Liver (tissue), 3 donors: ENCODE data around the gene DNAH3.

ENCODE experiments used
- CTCF ChIP-seq: fragments of 150-350 bp; IDR thresholded peaks from 2 replicates; pipeline ENCODE4 v1.5.1; 2017; ENCODE audit warnings: improper control_type of control experiment, low read depth, low read length; ENCODE audit not compliant: missing input control
- FOXA1 ChIP-seq: IDR thresholded peaks from 2 replicates; pipeline ENCODE4 v1.6.1; 2016; ENCODE audit warnings: antibody characterized with exemption
- GABPA ChIP-seq, 2 donors: IDR thresholded peaks in 1 of 2; conservative IDR thresholded peaks in 1 of 2; 2 replicates each; pipeline ENCODE4 v1.6.1; 2016; ENCODE audit warnings: antibody characterized with exemption in 2 of 2, mild to moderate bottlenecking in 1 of 2, moderate library complexity in 1 of 2
- HNF4A ChIP-seq, 2 donors: conservative IDR thresholded peaks; 2 replicates each; pipeline ENCODE4 v1.6.1; 2016; ENCODE audit warnings: antibody characterized with exemption in 2 of 2, mild to moderate bottlenecking in 2 of 2
- NR2F2 ChIP-seq: IDR thresholded peaks from 2 replicates; pipeline ENCODE4 v1.6.1; 2016; ENCODE audit warnings: antibody characterized with exemption
- RXRA ChIP-seq, 2 donors: IDR thresholded peaks; 2 replicates each; pipeline ENCODE4 v1.6.1; 2017 to 2018; ENCODE audit warnings: antibody characterized with exemption in 2 of 2, mild to moderate bottlenecking in 1 of 2
- SP1 ChIP-seq: IDR thresholded peaks from 2 replicates; pipeline ENCODE4 v1.6.1; 2018; ENCODE audit warnings: antibody characterized with exemption, mild to moderate bottlenecking
- YY1 ChIP-seq: IDR thresholded peaks from 2 replicates; pipeline ENCODE4 v1.6.1; 2016; ENCODE audit warnings: antibody characterized with exemption, mild to moderate bottlenecking
- ZBTB33 ChIP-seq: IDR thresholded peaks from 2 replicates; pipeline ENCODE4 v1.6.1; 2016; ENCODE audit warnings: antibody characterized with exemption
- TF ChIP-seq, protein P1 (sequence below): IDR thresholded peaks from 2 replicates; pipeline ENCODE4 v1.6.1; 2016; ENCODE audit warnings: antibody characterized with exemption, mild to moderate bottlenecking
- donor health status: healthy.
- donor health status: healthy.

GRCh38 chr16:21028728-21029127 is 121.9 kb downstream of the DNAH3 start:
- no peak for TF ChIP-seq FOXA1
- no peak for TF ChIP-seq CTCF
- no peak for TF ChIP-seq NR2F2
- TF ChIP-seq ZBTB33 = no peak
- TF ChIP-seq GABPA (IDR thresholded peaks at IDR 0.05 in 1 of 2, conservative IDR thresholded peaks at IDR 0.05 in 1 of 2) = no peak
- no peak for TF ChIP-seq RXRA (IDR thresholded peaks at IDR 0.05)
- no peak for TF ChIP-seq HNF4A (conservative IDR thresholded peaks at IDR 0.05)
- TF ChIP-seq SP1 = no peak
- no peak for TF ChIP-seq YY1
- TF ChIP-seq, protein P1, sequence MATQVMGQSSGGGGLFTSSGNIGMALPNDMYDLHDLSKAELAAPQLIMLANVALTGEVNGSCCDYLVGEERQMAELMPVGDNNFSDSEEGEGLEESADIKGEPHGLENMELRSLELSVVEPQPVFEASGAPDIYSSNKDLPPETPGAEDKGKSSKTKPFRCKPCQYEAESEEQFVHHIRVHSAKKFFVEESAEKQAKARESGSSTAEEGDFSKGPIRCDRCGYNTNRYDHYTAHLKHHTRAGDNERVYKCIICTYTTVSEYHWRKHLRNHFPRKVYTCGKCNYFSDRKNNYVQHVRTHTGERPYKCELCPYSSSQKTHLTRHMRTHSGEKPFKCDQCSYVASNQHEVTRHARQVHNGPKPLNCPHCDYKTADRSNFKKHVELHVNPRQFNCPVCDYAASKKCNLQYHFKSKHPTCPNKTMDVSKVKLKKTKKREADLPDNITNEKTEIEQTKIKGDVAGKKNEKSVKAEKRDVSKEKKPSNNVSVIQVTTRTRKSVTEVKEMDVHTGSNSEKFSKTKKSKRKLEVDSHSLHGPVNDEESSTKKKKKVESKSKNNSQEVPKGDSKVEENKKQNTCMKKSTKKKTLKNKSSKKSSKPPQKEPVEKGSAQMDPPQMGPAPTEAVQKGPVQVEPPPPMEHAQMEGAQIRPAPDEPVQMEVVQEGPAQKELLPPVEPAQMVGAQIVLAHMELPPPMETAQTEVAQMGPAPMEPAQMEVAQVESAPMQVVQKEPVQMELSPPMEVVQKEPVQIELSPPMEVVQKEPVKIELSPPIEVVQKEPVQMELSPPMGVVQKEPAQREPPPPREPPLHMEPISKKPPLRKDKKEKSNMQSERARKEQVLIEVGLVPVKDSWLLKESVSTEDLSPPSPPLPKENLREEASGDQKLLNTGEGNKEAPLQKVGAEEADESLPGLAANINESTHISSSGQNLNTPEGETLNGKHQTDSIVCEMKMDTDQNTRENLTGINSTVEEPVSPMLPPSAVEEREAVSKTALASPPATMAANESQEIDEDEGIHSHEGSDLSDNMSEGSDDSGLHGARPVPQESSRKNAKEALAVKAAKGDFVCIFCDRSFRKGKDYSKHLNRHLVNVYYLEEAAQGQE = no peak
